Effector memory CD4-positive, alpha-beta T cell (primary cell): ENCODE measurements around the gene CFAP58.

Source experiments
- DNase-seq, 3 donors: peaks; one replicate each; pipeline ENCODE4 v3.0.0-alpha.2; 2020
- H3K27ac ChIP-seq: 2 replicates; pipeline ENCODE4 v1.7.0; 2013; ENCODE audit warnings: mild to moderate bottlenecking, low read length, moderate library complexity; ENCODE audit not compliant: insufficient read depth, poor library complexity, severe bottlenecking
- H3K27me3 ChIP-seq: replicated peaks from 2 replicates; pipeline ENCODE4 v1.7.0; 2013; ENCODE audit warnings: mild to moderate bottlenecking, low read length; ENCODE audit not compliant: insufficient read depth, control insufficient read depth, poor library complexity, severe bottlenecking
- H3K36me3 ChIP-seq: 2 replicates; pipeline ENCODE4 v1.7.0; 2013; ENCODE audit warnings: mild to moderate bottlenecking, low read length, moderate library complexity; ENCODE audit not compliant: control insufficient read depth, insufficient read depth
- H3K4me1 ChIP-seq: 2 replicates; pipeline ENCODE4 v1.7.0; 2013; ENCODE audit warnings: low read length, mild to moderate bottlenecking; ENCODE audit not compliant: control insufficient read depth, insufficient read depth, poor library complexity, severe bottlenecking
- H3K4me3 ChIP-seq: 2 replicates; pipeline ENCODE4 v1.7.0; 2013; ENCODE audit warnings: low read length, low read depth, mild to moderate bottlenecking; ENCODE audit not compliant: insufficient read depth, poor library complexity, severe bottlenecking
- H3K9me3 ChIP-seq: 2 replicates; pipeline ENCODE4 v1.7.0; 2013; ENCODE audit warnings: mild to moderate bottlenecking, low read length, moderate library complexity; ENCODE audit not compliant: control insufficient read depth

The CFAP58 gene

GRCh38 chr10:104396581-104396980 lies 42.9 kb downstream of the CFAP58 start:
- Histone ChIP-seq H3K4me3 (no peak overlapping the region), H3K27me3 (no peaks in the 10 kb centered on the region), H3K27ac (no peak overlapping the region), H3K36me3 (no peaks in the 10 kb centered on the region), H3K9me3 (no peaks in the 10 kb centered on the region), H3K4me1 (no peaks in the 10 kb centered on the region)
- DNase-seq, result no peak

- no peaks in the 10 kb centered on the region for H3K9me3 ChIP-seq
- H3K27me3 ChIP-seq, result no peaks in the 10 kb centered on the region
- H3K4me1 ChIP-seq, result no peaks in the 10 kb centered on the region
- no peak overlapping the region for H3K4me3 ChIP-seq
- no peak overlapping the region for H3K27ac ChIP-seq
- no peaks in the 10 kb centered on the region for H3K36me3 ChIP-seq
- DNase-seq, result no peak
Measured at GRCh38 chr10:104403636-104404035, 50.0 kb downstream of the CFAP58 start.

GRCh38 chr10:104406715-104407650 lies 53.4 kb downstream of the CFAP58 start:
- Histone ChIP-seq H3K9me3 (no peaks in the 10 kb centered on the region), H3K4me1 (no peaks in the 10 kb centered on the region), H3K4me3 (no peak overlapping the region), H3K27ac (no peak overlapping the region), H3K27me3 (no peaks in the 10 kb centered on the region), H3K36me3 (no peaks in the 10 kb centered on the region)
- DNase-seq, result no peak

GRCh38 chr10:104413528-104413927 lies 59.9 kb downstream of the CFAP58 start:
- no peak for DNase-seq
- Histone ChIP-seq H3K27ac (no peak overlapping the region), H3K9me3 (no peaks in the 10 kb centered on the region), H3K36me3 (no peaks in the 10 kb centered on the region), H3K4me1 (no peaks in the 10 kb centered on the region), H3K4me3 (no peak overlapping the region), H3K27me3 (no peaks in the 10 kb centered on the region)

- DNase-seq, result no peak
- Histone ChIP-seq H3K4me1 (no peaks in the 10 kb centered on the region), H3K4me3 (no peak overlapping the region), H3K27me3 (no peaks in the 10 kb centered on the region), H3K27ac (no peak overlapping the region), H3K9me3 (no peaks in the 10 kb centered on the region), H3K36me3 (no peaks in the 10 kb centered on the region)
Measured at GRCh38 chr10:104415526-104416165, 62.0 kb downstream of the CFAP58 start.

GRCh38 chr10:104416851-104417250 lies 63.2 kb downstream of the CFAP58 start:
- no peak overlapping the region for H3K27ac ChIP-seq
- H3K36me3 ChIP-seq, result no peaks in the 10 kb centered on the region
- H3K4me1 ChIP-seq, result no peaks in the 10 kb centered on the region
- no peaks in the 10 kb centered on the region for H3K27me3 ChIP-seq
- H3K4me3 ChIP-seq, result no peak overlapping the region
- DNase-seq, result no peak
- H3K9me3 ChIP-seq, result no peaks in the 10 kb centered on the region

- no peak overlapping the region for H3K27ac ChIP-seq
- no peak overlapping the region for H3K4me3 ChIP-seq
Measured at GRCh38 chr10:104417637-104418292, 64.1 kb downstream of the CFAP58 start.

GRCh38 chr10:104424719-104425118 lies 71.1 kb downstream of the CFAP58 start:
- Histone ChIP-seq H3K9me3 (no peaks in the 10 kb centered on the region), H3K4me3 (no peak overlapping the region), H3K27me3 (no peaks in the 10 kb centered on the region), H3K36me3 (no peaks in the 10 kb centered on the region), H3K4me1 (no peaks in the 10 kb centered on the region), H3K27ac (no peak overlapping the region)
- DNase-seq, result no peak

More at GRCh38 chr10:104417637-104418292, 64.1 kb downstream of the CFAP58 start:
- Histone ChIP-seq H3K9me3 (no peaks in the 10 kb centered on the region), H3K36me3 (no peaks in the 10 kb centered on the region), H3K27me3 (no peaks in the 10 kb centered on the region), H3K4me1 (no peaks in the 10 kb centered on the region)
- no peak for DNase-seq

- H3K27me3 ChIP-seq, result no peaks in the 10 kb centered on the region
- H3K4me3 ChIP-seq, result no peak overlapping the region
- H3K27ac ChIP-seq, result no peak overlapping the region
- DNase-seq, result no peak
- H3K36me3 ChIP-seq, result no peaks in the 10 kb centered on the region
- no peaks in the 10 kb centered on the region for H3K4me1 ChIP-seq
- H3K9me3 ChIP-seq, result no peaks in the 10 kb centered on the region
Measured at GRCh38 chr10:104427989-104428388, 74.4 kb downstream of the CFAP58 start.

- DNase-seq, result no peak
- no peaks in the 10 kb centered on the region for H3K27me3 ChIP-seq
- no peaks in the 10 kb centered on the region for H3K4me1 ChIP-seq
- H3K36me3 ChIP-seq, result no peaks in the 10 kb centered on the region
- H3K27ac ChIP-seq, result no peak overlapping the region
- no peak overlapping the region for H3K4me3 ChIP-seq
- no peaks in the 10 kb centered on the region for H3K9me3 ChIP-seq
Measured at GRCh38 chr10:104429846-104430245, 76.2 kb downstream of the CFAP58 start.
